ENCODE measurements around the gene POLR3E.

Gene POLR3E

DNA sequence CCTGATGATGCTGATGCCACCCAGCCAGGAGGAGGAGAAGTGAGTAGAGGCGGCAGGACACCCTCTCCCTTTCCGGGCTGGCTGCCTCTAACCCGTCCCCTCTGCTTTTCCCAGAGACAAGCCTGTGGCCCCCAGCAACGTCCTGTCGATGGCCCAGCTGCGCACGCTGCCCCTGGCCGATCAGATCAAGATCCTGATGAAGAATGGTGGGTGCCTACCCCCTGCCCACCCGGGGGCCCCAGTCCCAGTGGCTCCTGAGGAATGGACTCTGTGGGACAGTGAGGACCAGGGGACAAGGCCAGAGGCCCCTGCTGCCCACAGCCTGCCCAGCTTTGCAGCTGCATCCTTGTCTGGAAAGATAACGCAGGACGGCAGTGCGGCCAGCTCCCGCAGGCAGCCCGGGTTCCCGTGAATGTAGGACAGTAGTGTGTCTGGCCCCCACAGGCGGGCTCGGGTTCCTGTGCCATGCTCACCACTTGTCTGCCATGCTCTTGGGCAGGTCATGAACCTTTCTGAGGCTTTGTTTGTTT is 19.9 kb downstream of the POLR3E start:
- no peak for DNase-seq (ENCODE audit: low read depth)

DNA sequence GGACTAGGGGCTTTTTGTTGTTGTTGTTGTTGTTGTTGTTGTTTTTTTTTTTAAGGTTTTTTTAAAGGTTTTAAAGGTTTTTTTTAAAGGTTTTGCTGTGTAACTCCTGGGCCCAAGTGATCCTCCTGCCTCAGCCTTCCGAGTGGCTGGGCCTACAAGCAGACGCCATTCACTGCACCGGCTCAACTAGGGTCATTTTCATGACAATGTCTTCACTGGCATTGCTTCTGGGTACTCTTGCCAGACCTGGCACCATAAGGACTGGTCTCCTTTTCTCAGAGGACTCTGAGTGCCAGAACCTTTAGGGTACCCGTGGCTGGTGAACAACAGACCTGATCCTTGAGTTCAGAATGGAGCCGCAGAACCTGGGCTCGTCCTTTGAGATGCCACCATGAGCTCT is 20.4 kb downstream of the POLR3E start:
- no peak for DNase-seq (ENCODE audit: low read depth)

DNA sequence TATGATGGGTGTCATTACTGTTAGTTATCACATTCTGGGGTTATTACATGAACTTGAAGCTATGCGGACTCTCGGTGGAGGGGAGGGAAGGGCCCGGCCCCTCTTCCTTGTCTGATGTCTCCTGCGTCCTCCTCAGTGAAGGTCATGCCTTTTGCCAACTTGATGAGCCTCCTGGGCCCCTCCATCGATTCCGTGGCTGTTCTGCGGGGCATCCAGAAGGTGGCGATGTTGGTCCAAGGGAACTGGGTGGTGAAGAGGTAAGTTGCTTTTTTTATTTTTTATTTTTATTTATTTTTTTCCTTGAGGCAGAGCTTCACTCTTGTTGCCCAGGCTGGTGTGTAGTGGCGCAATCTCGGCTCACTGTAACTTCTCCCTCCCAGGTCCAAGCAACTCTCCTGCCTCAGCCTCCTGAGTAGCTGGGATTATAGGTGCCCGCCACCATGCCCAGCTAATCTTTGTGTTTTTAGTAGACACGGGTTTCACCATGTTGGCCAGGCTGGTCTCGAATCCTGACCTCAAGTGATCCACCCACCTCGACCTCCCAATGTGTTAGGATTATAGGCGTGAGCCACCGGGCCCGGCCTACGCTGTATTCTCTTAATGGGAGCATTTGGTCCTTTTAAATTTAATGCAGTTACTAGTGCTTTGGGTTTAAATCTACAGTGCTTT is 21.6 kb downstream of the POLR3E start:
- peak; percentile 46 for DNase-seq (ENCODE audit: low read depth)

DNA sequence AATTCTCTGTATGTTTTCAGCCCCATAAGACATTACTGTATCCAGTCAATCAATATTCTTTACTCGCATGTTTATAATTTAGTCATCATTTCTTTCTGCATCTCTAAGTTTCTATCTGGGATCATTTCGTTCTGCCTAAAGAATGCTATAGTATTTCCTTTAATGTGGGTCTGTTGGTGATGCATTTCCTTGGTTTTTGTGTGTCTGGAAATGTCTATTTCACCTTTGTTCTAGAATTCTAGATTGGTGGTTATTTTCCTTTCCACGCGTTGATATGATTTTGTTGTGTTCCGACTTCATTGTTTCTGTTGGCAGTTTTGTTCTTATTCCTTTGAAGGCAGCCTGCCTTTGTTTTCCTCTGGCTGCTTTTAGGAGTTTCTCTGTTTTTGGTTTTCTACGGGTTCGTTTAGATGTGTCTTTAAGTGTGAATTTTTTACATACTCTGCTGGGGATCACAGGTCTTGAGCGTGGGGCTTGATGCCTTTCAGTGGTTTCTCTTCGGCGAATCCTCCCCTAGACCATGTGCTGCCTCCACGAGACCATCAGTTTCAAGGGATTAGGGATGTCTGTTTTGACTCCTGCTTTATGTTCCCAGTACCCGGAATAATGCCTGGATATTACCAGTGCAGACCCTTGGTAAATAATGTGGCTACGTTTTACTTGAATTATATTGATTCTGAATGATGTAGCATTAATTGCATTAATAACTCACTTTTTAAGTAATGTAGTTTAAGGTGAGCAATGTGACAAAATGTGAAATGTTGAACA is 23.5 kb downstream of the POLR3E start:
- DNase-seq (ENCODE audit: low read depth): no peak

DNA sequence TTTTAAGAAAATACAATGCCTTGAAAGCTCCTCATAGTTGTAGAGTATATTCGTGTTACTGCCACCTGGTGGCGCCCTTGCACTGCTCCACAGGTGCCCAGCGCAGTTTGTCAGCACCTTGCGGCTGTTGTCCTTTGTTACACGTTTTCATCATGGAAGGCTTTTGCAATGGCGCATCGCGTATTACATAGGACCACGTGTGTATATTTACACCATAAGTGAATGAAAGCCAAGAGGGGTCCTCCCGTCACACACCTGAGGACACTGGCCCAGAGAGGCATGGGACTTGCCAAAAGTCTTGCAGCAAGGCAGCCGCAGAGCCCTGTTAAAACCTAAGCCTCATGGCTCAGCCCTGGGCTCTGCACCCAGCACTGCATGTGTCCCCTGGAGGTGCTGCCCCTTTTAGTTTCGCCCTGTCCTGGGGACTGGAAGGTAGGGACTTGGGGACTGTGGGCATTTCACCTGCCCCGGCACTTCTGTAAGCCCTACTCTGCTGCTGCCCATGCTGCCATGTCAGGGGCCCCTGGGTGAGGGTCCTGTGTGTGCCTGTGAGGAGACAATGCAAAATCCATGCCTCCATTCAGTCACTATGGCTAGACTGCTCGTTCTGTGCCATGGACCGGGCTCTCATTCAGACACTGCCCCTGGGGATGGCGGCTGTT is 24.3 kb downstream of the POLR3E start:
- peak; percentile 30 for DNase-seq (ENCODE audit: low read depth)

DNA sequence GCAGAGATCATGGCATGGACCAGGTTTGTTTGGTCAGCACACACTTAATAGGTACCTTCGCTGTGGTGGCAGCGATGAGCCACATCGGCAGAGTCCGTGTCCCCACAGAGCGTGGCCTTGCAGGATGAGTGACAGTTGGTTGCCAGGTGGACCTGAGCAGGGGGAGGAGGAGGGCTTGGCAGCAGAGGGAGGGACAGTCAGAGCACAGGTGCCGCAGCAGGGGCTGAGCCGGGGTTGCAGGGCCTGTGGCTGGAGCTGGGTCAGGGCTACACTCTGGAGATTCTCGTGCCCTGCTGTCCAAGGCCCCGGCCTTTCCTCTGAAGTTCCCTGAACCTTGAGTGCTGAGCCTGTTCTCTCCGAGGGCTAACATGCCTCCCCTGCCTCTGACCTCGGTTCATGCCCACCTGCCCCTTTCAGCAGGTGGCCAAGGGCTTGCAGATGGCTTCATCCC is 24.8 kb downstream of the POLR3E start:
- no peak for DNase-seq (ENCODE audit: low read depth)

DNA sequence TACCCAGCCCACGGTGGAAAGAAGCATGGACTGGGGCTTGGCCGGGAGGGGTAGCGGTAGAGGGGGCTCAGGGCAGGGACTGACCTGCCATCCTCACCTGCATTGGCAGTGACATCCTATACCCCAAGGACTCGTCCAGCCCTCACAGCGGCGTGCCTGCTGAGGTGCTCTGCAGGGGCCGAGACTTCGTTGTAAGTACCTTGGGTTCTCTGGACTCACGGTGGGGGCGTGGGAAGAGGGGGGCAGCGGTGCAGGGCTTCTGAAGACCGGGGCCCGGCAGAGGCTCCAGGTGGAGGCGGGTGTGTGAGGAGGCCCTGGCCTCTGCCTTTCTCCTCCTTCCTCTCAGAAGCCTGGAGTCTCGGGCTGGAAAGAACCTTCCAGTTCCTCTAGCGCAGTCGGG is 25.5 kb downstream of the POLR3E start:
- no peak for DNase-seq (ENCODE audit: low read depth)

DNA sequence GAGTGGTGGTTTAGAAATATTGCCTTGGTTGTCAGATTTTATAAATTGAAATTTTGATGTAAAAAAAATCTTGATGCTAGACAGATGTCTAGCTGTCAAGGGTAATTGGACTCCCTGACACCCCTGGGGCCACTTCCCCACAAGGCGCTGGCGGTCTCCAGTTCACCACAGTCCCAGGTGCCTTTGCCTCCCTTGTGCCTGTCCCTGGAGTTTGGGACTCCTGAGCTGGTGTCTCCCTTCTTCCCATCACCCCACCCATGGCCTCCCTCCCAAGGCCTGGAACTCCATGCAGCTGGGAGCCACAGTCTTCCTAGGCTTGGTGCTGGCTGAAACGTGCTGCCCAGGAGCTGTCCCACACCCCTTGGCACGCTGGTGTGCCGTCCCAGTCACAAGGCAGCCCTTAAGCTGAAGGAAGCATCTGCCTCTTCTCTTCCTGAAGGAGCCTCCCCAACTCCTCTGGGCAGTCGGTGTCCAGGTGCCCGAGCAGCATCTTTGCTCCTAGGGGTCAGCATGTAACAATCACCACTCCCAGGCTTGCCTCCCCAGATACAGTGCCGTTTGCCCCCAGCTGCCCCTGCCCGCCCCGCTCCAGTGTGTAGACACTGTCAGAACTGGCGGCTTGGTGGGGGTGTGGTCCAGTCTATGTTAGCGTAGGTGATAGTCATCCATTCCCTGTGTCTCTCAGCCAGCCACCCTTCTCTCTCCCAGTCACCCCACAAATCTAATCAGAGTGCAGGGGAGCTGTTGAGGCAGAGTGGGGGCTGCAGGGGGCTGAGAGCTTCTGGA is 26.2 kb downstream of the POLR3E start:
- DNase-seq (ENCODE audit: low read depth): no peak

DNA sequence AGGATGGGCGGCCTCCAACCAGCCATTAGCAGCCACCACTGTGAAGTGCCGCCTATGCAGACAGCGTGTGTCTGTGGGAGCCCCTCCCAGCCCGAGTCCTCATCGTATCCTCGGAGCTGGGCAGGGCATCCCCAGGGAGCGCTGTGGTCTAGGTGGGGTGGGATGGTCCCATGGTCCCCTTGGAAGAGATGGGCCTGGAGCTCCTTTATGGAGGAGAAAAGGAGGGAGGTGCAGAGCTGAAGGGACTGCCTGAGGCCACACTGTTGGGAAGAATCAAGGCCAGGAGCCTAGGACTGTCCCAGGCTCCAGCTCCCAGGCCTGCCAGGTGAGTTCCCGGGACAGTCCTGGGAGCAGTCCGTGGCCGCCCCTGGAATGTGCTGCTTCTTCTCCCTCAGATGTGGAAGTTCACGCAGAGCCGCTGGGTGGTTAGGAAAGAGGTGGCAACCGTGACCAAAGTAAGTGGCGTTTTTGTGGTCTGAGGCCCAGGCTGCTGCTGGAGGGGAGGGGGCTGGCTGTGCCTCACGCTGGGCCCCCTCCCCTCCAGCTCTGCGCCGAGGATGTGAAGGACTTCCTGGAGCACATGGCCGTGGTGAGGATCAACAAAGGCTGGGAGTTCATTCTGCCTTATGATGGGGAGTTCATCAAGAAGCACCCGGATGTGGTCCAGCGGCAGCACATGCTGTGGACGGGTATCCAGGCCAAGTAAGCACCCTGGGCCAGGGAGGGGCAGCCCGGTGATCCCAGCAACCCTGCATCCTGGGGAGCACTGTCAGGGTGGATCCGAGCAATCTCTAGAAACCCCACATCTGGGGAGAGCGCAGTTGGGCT is 27.0 kb downstream of the POLR3E start:
- DNase-seq (ENCODE audit: low read depth): no peak

DNA sequence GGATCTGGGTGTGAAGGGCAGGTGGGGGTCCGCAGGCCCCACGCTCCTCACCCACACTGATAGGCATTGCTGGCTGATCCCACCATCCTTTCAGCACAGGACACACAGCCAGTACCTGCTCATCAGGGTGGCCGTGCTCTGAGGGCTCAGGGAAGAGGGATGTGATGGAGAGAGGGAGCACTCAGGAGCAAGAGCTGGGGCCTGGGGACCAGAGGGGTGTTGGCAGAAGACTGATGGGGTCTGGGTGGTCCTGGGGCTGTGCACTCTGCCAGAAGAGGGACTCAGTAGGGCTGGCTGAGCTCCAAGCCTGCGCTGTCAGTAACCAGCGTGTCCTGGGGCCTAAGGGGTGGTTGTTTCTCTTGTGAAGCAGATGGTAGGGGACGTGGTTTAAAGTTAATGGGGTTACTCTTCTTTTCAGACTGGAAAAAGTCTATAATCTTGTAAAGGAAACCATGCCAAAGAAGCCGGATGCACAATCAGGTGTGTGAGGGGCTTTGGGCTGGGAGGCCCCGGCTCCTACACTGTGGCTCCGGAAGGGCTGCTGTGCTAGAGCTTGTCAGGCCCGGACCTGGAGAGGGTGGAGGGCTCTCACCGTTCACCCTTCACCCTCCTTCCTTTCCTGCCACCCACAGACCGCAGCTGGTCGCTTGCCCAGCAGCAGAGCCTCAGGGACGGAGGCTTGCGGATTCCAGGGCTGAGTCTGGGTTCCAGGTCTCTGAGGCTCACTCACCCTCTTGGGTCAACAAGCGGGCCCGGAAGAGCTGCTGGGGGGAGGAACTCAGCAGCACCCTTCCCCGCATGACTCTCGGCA is 27.8 kb downstream of the POLR3E start:
- DNase-seq (ENCODE audit: low read depth): no peak

DNA sequence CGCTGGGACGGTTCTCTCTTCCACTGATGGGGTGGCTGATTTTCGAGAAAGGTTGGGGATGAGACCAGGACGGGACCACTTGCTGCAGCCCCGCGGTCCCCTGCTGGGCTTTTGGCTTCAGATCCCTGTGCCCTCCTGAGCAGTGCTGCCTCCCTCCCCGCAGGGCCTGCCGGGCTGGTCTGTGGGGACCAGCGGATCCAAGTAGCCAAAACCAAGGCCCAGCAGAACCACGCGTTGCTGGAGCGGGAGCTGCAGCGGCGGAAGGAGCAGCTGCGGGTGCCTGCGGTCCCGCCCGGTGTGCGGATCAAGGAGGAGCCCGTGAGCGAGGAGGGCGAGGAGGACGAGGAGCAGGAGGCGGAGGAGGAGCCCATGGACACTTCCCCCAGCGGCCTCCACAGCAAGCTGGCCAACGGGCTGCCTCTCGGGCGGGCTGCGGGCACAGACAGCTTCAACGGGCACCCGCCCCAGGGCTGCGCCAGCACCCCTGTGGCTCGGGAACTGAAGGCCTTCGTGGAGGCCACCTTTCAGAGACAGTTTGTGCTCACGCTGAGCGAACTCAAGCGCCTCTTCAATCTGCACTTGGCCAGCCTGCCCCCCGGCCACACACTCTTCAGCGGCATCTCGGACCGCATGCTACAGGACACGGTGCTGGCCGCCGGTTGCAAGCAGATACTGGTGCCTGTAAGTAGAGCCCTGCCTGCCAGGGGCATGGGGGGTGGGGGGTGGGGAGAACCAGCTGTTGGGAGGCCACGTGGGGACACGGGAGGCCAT is 28.6 kb downstream of the POLR3E start:
- no peak for DNase-seq (ENCODE audit: low read depth)

DNA sequence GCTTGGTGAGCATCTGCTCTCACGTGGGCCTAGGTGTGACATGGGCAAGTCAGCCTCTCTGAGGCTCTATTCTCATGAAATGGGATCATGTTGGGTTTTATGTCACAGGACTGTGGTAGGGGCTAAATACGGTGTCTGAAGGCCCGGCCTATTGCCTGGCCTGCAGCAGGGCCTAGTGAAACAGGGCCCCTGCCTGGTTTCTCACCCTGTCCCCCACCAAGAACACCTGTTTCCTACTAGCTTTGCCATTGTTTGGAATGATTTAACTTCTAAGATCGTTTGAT is 29.1 kb downstream of the POLR3E start:
- DNase-seq (ENCODE audit: low read depth): no peak

DNA sequence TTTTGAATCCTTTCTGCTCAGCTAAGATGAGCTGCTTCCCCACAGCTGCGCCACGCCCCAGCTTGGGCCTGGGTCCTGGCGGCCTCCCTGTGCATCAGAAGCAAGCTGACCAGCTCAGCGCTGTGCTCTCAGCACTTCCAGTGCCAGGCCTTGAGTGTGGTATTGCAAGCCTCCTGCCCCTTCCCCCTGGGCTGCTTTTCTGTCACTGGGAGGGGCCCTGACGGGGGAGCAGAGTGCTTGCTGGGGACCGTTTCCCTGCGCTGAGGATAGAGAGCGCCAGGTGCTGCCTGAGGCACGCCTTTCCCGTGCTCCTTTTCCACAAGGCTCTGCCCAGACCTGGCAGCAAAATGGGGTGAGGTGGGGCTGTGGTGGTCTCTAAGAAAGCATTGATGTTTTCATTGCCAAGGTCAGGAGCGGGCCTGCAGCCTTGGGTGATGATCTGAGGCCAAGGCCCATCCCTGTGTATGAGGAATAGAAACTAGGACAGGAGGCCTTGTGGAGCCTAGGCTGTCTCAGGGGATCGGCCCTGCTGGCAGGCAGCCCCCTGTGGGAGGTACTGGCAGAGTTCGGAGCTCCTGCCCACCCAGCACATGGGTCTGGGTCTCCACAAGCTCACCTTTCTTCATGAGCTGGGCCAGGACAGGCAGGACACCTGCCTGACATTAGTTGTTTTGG is 29.7 kb downstream of the POLR3E start:
- no peak for DNase-seq (ENCODE audit: low read depth)

DNA sequence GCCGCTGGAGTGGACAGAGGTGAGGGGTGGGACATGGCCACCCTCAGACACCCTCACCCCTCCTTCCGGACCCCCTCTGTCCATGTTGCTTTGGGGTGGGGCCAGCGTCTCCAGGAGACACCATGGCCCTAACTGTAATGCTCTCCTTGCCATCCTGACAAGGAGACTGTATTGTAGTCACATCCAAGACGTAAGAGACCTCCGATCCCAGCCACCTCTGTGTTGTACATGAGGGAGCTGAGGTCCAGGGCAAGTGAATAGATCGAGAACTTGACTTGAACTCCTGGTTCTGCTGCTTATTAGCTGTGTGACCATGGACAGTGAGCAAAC is 30.2 kb downstream of the POLR3E start:
- no peak for DNase-seq (ENCODE audit: low read depth)

DNA sequence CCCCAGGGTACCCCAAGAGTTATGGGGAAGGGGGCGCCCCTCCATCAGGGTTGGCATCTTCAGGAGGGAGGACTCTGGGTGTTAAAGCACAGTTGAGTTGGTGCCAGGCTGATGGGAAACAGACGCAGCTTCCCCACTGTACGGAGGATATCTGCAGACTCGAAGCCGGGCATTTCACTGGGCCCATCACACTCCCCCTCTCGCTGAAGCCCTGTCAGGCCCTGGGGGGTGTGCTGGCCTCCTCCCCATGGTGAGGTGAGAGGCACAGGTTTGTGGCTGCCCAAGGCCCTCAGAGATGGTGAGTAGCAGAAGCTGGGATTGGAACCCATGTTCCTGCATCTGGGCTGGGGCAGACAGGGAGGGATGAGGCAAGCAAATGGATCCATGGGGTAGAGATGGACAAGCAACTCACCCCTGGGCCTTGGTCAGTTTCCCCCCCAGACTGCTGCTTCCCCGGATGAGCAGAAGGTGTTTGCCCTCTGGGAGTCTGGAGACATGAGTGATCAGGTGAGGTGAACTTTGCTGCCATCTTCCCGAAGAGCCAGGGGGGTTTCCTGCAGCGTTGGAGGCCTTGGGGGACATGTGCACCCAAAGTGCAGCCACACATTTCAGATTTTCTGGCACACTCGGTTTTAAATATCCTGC is 31.0 kb downstream of the POLR3E start:
- DNase-seq (ENCODE audit: low read depth): no peak

DNA sequence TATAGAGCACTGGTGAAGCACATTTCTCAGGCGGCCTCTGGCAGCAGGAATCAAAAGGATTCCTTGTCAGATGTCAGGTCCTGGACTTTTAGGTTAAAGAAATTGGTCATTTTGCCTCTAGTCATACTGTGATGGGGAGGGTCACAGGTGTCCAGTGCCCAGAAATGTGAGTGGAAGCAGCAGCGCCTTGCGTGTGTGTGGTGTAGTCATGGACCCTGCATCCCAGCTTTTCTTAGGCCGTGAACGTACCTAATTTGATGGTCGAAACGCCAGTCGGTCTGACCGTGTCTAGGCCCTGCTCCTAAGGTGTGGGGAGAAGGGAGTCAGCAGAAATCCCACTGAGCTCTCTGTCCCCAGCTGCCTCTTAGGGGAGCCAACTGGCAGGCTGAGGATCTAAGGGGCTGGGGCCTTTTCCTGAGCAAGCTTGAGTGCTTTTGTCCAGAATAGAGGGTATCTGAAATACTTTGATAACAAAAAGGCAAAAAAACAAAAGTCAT is 32.0 kb downstream of the POLR3E start:
- DNase-seq (ENCODE audit: low read depth): no peak

DNA sequence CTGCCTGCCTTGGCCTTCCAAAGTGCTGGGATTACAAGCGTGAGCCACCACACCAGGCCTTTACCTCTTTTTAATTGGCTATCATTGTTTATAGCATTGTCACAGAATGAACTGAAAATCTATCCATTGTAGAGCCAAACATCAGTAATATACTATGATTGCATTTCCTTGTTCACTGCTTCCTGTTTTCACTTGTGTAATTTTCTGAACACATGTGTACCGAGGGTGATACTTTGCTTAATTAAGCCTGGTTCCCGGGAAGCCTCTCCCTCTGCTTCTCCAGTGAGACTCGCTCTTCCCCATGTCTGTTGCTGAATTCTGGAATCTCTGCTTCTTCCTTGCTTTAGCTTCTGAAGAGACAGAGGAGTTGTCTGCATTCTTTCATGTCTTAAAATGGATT is 33.1 kb downstream of the POLR3E start:
- no peak for DNase-seq (ENCODE audit: low read depth)

DNA sequence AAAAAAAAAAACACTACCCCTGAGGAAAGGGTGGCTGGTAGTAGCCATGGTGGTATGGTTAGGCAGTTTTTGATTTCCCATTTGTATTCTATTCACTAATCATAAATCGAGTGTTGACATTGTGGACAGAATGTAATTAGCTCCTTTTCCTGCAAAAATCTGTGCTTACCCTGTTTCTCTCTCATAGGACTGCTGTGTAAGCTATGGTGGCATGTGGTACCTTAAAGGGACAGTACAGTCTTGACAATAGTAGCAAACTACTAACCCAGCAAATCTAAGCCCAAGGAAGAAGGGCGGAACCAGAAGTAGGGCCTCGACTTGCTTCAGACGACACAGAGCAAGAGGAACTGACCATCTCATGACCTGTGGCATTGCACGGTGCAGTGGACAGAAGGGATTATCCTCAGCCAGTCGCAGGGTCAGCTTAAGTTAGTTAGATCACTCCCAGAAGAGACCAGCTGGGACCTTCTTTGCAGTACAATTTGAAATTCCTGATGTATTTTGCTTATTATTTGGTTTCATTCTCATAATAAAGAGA is 36.3 kb downstream of the POLR3E start:
- no peak for DNase-seq (ENCODE audit: low read depth)
